Right lobe of liver (tissue), 4 donors: ENCODE data around the gene SLC22A1.

Experiments used
- CTCF ChIP-seq, 4 donors: fragments of 200-600 bp in 3 of 4; fragments of 450-650 bp in 1 of 4; IDR thresholded peaks; one replicate each; pipeline versions ENCODE4 v1.5.1 to v1.8.0; 2016 to 2022; ENCODE audit warnings: antibody characterized with exemption in 4 of 4, mild to moderate bottlenecking in 2 of 4
- POLR2A ChIP-seq: fragments of 450-650 bp; IDR thresholded peaks from one replicate; pipeline ENCODE4 v1.6.1; 2017; ENCODE audit warnings: antibody characterized with exemption, mild to moderate bottlenecking
- donor health status: DM: no; HTN: no; CAD: no.
- donor health status: DM: no; HTN: no; CAD: no.
- donor health status: DM: no; HTN: yes; CAD: no.

- TF ChIP-seq CTCF (IDR thresholded peaks at IDR 0.05) (no peak), POLR2A (no peak)
Observed at GRCh38 chr6:160073272-160073671, 48.3 kb upstream of the SLC22A1 start.
